ENCODE measurements around the gene SDK1.

The SDK1 gene

DNA sequence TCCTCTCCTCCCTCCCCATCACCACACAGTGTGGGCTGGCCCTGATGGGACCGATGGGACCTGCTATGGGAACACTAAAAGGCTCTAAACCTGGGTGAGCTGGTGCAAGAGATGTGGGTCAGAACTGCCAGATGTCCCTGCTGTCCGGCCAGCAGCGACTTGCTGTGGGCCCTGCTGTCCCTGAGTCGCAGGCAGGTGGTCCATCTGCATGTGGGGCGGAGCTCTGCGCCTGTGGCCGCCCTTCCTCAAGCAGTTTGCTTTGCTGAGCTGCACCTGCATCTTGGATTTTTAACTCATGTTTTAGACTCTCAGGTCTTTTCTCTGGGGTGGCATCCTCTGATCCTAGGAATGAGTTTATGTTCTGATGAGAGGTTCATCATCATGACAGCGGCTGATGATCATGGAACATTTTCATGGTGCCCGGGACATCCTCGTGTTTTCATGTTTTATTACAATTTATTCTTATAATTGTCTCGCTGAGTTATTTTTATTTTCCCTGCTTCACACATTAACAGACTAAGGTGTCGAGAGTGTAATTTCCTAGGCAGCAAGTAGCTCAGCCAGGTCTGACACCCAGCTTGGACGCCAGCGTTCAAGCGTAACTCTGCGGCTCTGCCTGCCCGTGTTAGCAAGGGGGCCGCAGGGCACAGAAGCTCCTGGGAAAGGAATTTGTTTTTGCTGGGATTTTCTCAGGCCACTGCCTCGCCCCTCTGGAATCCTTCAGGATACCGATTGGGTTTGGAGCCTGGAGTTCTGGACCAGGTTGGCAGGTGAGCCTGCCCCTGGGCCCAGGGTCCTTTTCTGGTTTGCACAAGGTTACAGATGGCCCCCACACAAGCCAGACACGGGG is 765.8 kb downstream of the SDK1 start:
- DNase-seq: peak; percentile 3

- DNase-seq: no peak
Measured at GRCh38 chr7:4067476-4067760, 766.4 kb downstream of the SDK1 start.

DNA sequence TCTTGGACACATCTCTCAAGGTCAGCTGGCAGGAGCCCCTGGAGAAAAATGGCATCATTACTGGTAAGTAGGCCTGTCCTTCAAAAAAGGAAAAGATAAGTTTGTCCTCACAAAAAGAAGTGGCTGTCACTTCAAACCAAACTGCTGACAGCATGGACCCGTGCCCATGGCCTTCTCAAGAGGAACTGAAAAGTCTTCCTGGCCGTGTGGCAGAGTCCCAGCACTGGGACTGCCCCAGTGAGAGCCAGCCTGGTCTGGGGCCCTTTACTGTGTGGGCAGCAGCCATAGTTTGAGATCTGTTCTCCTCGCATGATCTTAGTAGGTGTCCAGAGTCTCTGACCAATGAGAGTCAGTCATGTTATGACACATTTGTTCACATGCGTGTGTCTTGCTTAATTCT is 766.8 kb downstream of the SDK1 start:
- peak; percentile 8 for DNase-seq

GRCh38 chr7:4068286-4068685 is 767.2 kb downstream of the SDK1 start:
- DNase-seq: peak; percentile 1

- peak; percentile 19 for DNase-seq
Measured at GRCh38 chr7:4069268-4070095, 768.4 kb downstream of the SDK1 start.

DNA sequence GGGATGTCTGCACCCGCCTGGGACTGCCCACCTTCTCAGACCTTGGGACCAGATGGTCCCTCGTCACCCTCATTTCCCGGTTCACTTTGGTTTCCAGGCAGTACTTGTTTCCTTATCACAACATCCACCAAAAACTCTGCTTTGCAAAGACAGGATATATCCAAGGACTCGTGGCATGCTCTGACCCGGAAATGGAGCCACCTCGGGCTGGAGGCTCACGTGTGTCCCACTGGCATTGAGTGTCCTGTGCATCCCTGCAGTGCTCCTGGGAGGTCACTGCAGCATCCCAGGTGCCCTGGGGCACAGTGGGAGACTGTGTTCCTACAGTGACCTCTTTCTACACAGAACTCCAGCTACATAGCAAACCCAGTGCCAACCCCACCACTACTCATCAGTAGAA is 769.2 kb downstream of the SDK1 start:
- DNase-seq: no peak

DNA sequence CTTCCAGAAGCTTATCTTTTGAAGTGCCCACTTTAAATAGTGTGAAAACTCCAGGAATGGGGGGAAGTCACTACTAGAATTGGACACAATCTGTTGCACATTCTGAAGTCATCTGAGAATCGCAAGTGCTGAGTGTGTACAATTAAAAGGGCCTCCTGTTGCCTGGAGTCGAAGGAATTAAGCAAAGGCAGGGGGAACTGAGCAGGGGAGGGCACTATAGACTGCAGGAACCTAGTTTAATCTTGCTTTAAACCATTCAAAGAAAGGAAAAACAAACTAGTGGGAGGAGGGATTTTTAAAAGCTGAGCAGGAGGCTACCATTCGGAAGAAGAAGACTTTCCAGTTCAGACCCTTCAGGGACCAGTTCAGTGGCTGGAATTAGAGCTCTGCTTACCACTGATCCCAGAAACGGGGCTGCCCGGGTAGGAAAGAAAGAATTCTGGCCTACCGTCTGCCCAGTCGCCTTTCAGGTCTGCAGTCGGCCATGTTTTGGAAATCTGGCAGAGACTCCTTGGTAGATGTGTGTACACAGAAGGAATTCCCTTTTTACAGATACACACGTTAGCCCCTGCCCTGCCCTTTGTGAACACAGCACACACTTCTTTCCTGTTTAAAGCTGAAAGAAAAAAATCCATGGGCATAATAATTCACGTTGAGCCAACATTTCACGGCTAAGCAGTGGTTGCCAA is 770.5 kb downstream of the SDK1 start:
- DNase-seq: peak; percentile 8

- peak; percentile 12 for DNase-seq
Measured at GRCh38 chr7:4072161-4072925, 771.3 kb downstream of the SDK1 start.

DNA sequence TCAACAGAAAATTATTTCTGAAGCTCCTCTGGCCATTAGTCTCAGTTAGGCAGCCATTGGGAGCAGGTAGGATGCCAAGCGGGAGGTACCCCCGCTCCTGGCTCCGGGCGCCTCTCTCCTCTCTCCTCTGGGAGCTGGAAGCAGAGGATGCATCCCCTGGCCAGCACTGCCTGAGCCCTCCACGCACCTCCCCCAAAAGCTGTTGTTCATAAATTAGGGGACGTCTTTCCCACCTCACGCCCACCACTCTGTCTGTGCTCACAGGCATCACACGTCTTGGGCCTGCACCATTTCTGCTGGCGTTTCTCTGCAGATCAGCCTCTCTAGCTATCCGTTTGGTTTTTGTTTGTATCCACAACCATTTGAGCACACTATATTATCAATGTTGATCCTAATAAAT is 772.0 kb downstream of the SDK1 start:
- DNase-seq: peak; percentile 1

DNA sequence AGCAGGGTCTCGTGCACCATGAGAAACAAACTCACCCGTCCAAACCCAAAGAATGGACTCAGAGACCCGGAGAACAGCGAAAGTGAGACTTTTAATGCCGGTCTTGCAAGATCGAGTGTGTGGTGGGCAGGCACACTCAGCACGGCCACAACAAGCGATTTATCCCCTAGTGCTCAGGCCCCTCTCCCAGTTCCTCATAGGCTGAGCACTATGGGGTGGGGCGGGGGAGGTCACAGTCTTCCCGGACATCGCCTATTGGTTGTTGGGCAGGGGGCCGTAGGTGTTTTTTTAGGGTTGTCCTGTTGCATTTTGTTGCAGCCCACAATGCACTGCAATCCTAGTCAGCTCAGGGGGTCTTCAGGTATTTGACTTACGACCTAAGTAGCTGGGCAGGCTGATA is 772.7 kb downstream of the SDK1 start:
- DNase-seq: peak; percentile 3

GRCh38 chr7:4074407-4074806 is 773.4 kb downstream of the SDK1 start:
- DNase-seq: peak; percentile 3

DNA sequence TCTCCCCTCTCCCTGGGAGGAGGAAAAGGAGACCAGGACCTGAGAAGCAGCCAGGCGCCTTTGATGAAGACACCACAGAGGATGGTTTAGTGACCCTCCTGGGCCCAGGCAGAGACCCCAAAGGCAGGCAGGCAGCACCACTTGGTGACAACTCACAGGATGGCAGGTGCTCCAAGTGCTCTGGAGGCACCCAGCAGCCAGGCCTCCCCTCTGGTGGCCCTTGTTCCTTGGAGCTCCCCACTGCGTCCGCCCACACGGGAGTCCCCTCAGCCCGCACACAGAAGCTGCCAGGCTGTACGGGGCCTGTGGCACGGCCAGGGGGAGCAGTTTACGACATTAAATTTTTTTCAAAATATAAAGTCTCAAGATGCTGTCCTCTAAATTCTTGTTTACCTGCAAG is 773.9 kb downstream of the SDK1 start:
- DNase-seq: no peak

- DNase-seq: peak; percentile 4
Measured at GRCh38 chr7:4076701-4077294, 775.7 kb downstream of the SDK1 start.

DNA sequence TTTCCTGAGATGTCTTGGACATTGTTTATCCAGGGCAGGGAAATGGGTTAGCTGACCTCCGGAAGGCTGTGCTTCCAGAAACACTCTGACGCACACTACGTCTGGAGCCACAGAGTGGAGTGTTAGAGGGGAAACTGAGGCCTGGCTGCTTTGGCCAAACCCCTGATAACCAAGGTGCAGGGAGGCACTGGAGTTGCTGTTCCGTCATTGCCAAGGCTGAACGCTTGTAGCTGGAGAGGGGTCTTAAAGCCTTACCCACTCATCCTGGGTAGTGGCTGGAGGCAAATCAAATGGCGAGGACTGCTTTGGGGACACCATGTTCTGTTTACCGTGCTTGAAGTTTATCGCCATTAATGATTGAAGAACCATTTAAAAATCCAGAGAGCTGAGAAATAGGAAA is 776.9 kb downstream of the SDK1 start:
- DNase-seq: peak; percentile 4

DNA sequence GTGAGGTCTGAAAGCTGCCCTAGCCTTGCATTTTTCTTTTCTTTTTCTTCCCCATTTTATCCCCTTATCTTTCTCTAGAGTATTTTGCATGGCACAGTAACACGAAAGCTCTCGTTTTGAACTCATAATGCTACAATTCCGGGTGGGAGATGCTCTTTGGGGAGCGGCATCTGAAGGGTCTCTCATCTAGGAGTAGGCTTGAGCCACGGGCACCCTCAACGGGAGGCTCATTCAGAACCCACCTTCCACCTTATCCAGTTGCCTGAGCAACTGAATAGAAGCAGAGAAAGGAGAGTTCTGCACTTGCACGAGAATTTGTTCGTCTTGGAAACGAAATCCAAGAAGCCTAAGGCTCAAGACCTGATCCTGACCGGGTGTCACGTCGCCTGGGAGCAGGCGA is 777.5 kb downstream of the SDK1 start:
- no peak for DNase-seq

DNA sequence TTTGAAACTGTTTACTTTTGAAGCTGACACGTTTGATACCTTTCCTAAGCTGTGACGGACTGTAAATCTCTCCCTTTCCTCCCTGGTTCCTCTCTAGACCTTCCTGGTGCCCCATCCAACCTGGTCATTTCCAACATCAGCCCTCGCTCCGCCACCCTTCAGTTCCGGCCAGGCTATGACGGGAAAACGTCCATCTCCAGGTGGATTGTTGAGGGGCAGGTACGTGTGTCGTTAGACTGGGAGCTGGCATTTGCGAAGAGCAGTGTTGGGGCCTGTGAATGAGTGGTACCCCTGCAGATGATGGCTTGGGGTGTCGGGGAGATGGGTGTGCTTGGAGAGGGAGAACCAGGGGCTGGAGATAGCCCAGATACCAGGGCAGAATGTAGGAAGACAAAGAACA is 778.3 kb downstream of the SDK1 start:
- peak; percentile 3 for DNase-seq

DNA sequence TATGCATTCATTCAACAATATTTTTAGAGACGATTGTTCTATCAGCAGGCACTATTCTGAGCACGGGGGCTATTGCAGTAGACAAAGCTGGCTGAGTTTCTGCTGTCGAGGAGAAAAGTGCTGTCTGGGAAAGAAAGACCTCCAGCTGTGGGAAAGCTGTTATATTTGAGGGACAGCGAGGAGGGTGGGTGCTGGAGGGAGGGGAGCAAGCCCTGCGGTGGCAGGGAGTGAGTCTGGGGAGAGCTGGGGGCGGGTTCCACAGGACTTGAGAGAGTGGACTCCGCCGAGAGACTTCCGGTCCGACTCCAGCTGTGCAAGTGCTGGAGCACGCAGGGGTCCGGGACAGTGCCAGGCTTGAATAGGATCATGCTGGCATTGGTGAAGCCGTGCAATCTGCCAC is 778.9 kb downstream of the SDK1 start:
- peak; percentile 17 for DNase-seq

DNA sequence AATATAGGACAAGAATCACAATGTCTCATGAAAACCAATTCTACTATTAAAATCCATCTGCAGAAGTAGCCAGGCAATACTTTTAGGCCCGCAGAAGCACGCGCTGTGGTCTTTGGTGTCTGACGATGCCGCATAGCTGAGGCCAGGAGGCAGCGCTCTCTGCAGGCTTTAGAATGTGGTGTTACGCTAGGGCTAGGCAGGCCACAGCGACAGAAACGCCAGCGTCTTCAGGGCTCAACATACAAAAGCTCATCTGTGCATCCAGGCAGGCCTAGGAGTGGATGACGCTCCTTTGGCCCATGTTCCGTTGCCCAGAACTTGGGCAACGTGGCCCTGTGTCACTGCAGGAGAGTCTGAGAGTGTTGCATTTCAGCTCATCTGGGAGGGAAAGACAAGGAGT is 779.9 kb downstream of the SDK1 start:
- DNase-seq: peak; percentile 3

DNA sequence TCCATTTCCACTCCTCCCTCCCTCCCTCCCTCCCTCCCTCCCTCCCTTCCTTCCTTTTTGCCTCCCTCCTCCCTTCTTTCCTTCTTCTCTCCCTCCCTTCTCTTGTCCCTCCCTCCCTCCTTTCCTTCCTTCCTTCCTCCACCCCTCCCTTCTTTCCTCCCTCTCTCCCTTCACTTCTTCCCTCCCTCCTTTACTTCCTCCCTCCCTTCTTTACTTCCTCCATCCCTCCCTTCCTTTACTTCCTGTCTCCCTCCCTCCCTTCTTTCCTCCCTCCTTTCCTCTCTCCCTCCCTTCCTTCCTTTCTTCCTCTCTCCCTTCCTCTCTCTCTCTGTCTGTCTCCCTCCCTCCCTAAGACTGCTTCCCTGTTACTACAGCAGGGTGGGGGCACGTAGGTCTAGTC is 782.5 kb downstream of the SDK1 start:
- DNase-seq: no peak

DNA sequence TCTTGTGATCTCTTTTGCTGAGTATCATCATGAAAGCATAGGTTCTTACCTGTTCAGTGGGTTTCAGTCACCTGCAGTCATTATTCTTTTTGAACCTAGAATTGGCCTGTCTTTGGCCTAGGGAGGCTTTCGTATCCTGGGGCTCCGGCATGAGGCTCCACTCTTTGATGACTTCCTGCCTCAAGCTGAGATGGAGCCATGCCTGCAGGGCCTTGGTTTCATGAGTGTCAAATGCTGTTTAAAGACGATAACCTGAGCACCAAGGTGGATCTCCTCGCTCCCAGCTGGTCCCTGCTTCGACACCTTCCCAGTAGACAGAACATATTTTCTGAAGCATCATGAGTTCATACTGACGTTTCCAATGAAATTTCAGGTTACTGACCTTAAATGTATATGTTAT is 783.2 kb downstream of the SDK1 start:
- DNase-seq: no peak

- no peak for DNase-seq
Measured at GRCh38 chr7:4085937-4086691, 785.1 kb downstream of the SDK1 start.

DNA sequence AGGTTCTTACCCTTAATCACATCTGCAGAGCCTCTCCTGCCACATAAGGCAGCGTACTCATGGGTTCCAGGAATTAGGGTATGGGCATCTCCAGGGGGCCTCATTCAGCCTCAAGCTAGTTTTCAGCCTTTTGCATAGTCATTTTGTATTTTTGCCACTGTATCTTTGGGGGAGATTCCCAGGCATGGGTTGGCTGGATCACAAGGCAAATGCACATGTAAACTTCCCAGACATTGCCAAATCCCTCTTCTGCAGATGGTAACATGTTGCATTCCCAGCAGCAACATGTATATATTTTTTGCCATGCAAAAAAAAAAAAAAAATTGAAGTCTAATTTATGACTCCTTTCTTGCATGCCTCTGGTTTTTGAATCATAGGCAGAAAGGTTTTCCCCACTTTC is 785.7 kb downstream of the SDK1 start:
- DNase-seq: no peak

Measured in femur (tissue), 1 donor.